ENCODE data around the gene HTT.

HTT gene

DNA sequence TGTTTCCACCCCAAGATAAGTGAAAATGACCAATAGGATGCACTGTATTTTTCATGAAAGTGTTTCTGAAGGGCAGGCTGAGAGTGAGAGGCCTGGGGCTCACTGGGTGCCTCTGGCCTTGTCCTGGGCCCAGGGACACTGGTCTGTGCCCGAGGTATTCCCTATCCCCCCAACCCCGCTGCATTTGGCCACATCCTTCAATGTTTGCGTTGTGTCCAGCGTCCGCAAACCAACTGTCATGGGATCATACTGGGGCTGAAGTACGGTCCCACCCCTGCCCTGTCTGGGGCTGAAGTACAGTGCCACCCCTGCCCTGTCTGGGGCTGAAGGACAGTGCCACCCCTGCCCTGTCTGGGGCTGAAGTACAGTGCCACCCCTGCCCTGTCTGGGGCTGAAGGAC, 152.5 kb downstream of the HTT start:
- H2BK15ac ChIP-seq (ENCODE audit: low read length): no peak overlapping the region
- peaks cover 5% of the 10 kb centered on the region for H3K79me1 ChIP-seq (ENCODE audit: low read depth, low read length)
- WGBS, 2 donors (ENCODE audit: extremely low coverage in 2 of 2, insufficient read length in 2 of 2, insufficient replicate concordance in 1 of 2): no CpG with 5 or more reads among the region's 6 CpGs
- no peaks in the 10 kb centered on the region for H3K4me1 ChIP-seq (ENCODE audit: control insufficient read depth in 2 of 2, insufficient read depth in 1 of 2, low read depth in 1 of 2, low read length in 2 of 2)
- H2AFZ ChIP-seq (ENCODE audit: low read length): no peak overlapping the region
- H3K4me3 ChIP-seq (ENCODE audit: low read length in 2 of 2): no peak overlapping the region
- peaks cover 54 to 93% of the 10 kb centered on the region in 2 donors for H3K36me3 ChIP-seq (replicated peaks in 1 of 2; ENCODE audit: control insufficient read depth in 2 of 2, insufficient read depth in 2 of 2, low read length in 2 of 2)
- no peak overlapping the region for H2AK5ac ChIP-seq (ENCODE audit: low read depth, low read length)
- no peak overlapping the region for H4K8ac ChIP-seq (ENCODE audit: low read depth, low read length)
- no peak overlapping the region for H3K23ac ChIP-seq (ENCODE audit: low read depth, low read length, poor library complexity)
- H3K14ac ChIP-seq (ENCODE audit: low read length): no peak overlapping the region
- no peak overlapping the region for H3K27ac ChIP-seq (replicated peaks; ENCODE audit: low read length)
- H3K4ac ChIP-seq (ENCODE audit: low read length): no peak overlapping the region
- no peak overlapping the region for H2BK12ac ChIP-seq (ENCODE audit: low read length)
- peaks cover 0 to 2% (median 0%) of the 10 kb centered on the region in 3 experiments for H3K27me3 ChIP-seq (ENCODE audit: control insufficient read depth in 3 of 3, insufficient read depth in 3 of 3, low read depth in 1 of 3, low read length in 3 of 3)
- no peak overlapping the region for H2BK120ac ChIP-seq (ENCODE audit: low read depth, low read length)
- no peak overlapping the region for H4K91ac ChIP-seq (ENCODE audit: low read depth, low read length, poor library complexity)
- no peak for DNase-seq (ENCODE audit: low spot score)
- H3K18ac ChIP-seq (ENCODE audit: low read length): no peak overlapping the region
- peaks cover 0 to 11% of the 10 kb centered on the region in 2 donors for H3K9me3 ChIP-seq (replicated peaks in 1 of 2; ENCODE audit: control insufficient read depth in 2 of 2, insufficient read depth in 1 of 2, low read depth in 1 of 2, low read length in 2 of 2)
- H2BK5ac ChIP-seq (ENCODE audit: low read length): no peak overlapping the region
- H3K9ac ChIP-seq (ENCODE audit: low read depth, low read length, poor library complexity): no peak overlapping the region
- H3K4me2 ChIP-seq (ENCODE audit: insufficient read depth, low read length, poor library complexity, severe bottlenecking): no peak overlapping the region

DNA sequence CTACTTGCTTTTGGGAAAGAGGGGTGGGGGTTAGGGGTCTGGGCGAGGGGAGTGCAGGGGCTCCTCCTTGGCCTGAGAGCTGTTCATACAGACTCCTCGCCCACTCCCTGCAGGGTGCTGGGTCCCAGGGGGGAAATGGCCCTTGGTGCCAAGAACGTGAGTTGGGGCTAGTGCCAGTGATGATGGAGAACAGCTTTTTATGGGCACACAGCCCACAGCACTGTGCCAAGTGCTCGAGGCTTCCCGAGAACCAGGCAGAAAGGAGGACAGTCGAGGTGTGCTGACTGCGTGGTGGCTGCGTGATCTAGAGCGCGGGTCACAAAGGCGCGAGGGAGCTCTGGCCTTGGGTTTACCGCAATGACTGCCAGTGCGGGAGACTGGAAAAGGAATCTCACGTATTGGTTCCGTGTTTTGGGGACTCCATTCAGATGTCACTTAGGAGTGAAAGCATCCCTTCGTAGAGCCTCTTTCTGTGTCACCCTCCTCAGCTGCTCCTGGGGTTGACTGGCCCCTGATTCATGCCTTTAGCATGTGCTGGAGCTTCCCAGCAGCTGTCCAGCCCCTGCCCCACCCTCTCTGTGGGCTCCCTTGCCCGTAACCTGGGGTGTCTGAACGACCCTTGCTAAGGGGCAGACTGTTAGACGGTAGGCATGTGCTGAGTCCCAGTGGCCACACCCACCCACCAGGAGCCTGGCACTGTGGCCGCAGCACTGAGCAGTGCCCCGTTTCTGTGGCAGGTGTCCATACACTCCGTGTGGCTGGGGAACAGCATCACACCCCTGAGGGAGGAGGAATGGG, 153.6 kb downstream of the HTT start:
- no peak overlapping the region for H2AFZ ChIP-seq (ENCODE audit: low read length)
- no peak overlapping the region for H2BK12ac ChIP-seq (ENCODE audit: low read length)
- H4K8ac ChIP-seq (ENCODE audit: low read depth, low read length): no peak overlapping the region
- no peak overlapping the region for H3K27ac ChIP-seq (replicated peaks; ENCODE audit: low read length)
- peak overlapping the region; percentile 84 for H3K14ac ChIP-seq (ENCODE audit: low read length)
- no peak overlapping the region for H2BK5ac ChIP-seq (ENCODE audit: low read length)
- peaks cover 5% of the 10 kb centered on the region for H3K79me1 ChIP-seq (ENCODE audit: low read depth, low read length)
- no peaks in the 10 kb centered on the region for H3K4me1 ChIP-seq (ENCODE audit: control insufficient read depth in 2 of 2, insufficient read depth in 1 of 2, low read depth in 1 of 2, low read length in 2 of 2)
- WGBS, 2 donors (ENCODE audit: extremely low coverage in 2 of 2, insufficient read length in 2 of 2, insufficient replicate concordance in 1 of 2): no CpG with 5 or more reads among the region's 23 CpGs
- no peak overlapping the region for H2BK120ac ChIP-seq (ENCODE audit: low read depth, low read length)
- no peak overlapping the region for H4K91ac ChIP-seq (ENCODE audit: low read depth, low read length, poor library complexity)
- H3K27me3 ChIP-seq (ENCODE audit: control insufficient read depth in 3 of 3, insufficient read depth in 3 of 3, low read depth in 1 of 3, low read length in 3 of 3): peaks cover 0 to 2% (median 0%) of the 10 kb centered on the region in 3 experiments
- peaks cover 61 to 93% of the 10 kb centered on the region in 2 donors for H3K36me3 ChIP-seq (replicated peaks in 1 of 2; ENCODE audit: control insufficient read depth in 2 of 2, insufficient read depth in 2 of 2, low read length in 2 of 2)
- no peak for DNase-seq (ENCODE audit: low spot score)
- peak overlapping the region in 1 of 2 donors; percentile 62 for H3K4me3 ChIP-seq (ENCODE audit: low read length in 2 of 2)
- H3K9ac ChIP-seq (ENCODE audit: low read depth, low read length, poor library complexity): no peak overlapping the region
- no peak overlapping the region for H3K4ac ChIP-seq (ENCODE audit: low read length)
- no peak overlapping the region for H3K18ac ChIP-seq (ENCODE audit: low read length)
- peaks cover 0 to 11% of the 10 kb centered on the region in 2 donors for H3K9me3 ChIP-seq (replicated peaks in 1 of 2; ENCODE audit: control insufficient read depth in 2 of 2, insufficient read depth in 1 of 2, low read depth in 1 of 2, low read length in 2 of 2)
- H3K4me2 ChIP-seq (ENCODE audit: insufficient read depth, low read length, poor library complexity, severe bottlenecking): no peak overlapping the region
- H3K23ac ChIP-seq (ENCODE audit: low read depth, low read length, poor library complexity): peak overlapping the region; percentile 61
- no peak overlapping the region for H2AK5ac ChIP-seq (ENCODE audit: low read depth, low read length)
- H2BK15ac ChIP-seq (ENCODE audit: low read length): no peak overlapping the region

DNA sequence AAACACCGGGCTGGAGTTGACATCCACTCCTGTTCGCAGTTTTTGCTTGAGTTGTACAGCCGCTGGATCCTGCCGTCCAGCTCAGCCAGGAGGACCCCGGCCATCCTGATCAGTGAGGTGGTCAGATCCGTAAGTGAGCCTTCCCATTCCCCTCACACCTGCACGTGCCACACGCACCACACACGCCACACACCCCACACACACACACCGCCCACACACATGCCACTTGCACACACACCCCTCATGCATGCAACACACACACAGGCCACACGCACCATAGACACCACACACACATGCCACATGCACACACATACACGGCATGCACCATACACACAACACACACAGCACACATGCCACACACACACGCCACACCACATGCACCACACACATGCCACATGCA, 154.4 kb downstream of the HTT start:
- Histone ChIP-seq H3K36me3 (replicated peaks in 1 of 2; ENCODE audit: control insufficient read depth in 2 of 2, insufficient read depth in 2 of 2, low read length in 2 of 2) (peaks cover 59 to 93% of the 10 kb centered on the region in 2 donors), H3K4me2 (ENCODE audit: insufficient read depth, low read length, poor library complexity, severe bottlenecking) (no peak overlapping the region), H3K4me3 (ENCODE audit: low read length in 2 of 2) (peak overlapping the region in 1 of 2 donors; percentile 70), H3K14ac (ENCODE audit: low read length) (peak overlapping the region; percentile 97), H2BK5ac (ENCODE audit: low read length) (no peak overlapping the region), H3K9ac (ENCODE audit: low read depth, low read length, poor library complexity) (peak overlapping the region; percentile 74), H2BK12ac (ENCODE audit: low read length) (no peak overlapping the region), H3K4ac (ENCODE audit: low read length) (no peak overlapping the region), H3K4me1 (ENCODE audit: control insufficient read depth in 2 of 2, insufficient read depth in 1 of 2, low read depth in 1 of 2, low read length in 2 of 2) (no peaks in the 10 kb centered on the region), H3K79me1 (ENCODE audit: low read depth, low read length) (peaks cover 5% of the 10 kb centered on the region), H3K27ac (replicated peaks; ENCODE audit: low read length) (no peak overlapping the region), H3K9me3 (replicated peaks in 1 of 2; ENCODE audit: control insufficient read depth in 2 of 2, insufficient read depth in 1 of 2, low read depth in 1 of 2, low read length in 2 of 2) (peaks cover 0 to 11% of the 10 kb centered on the region in 2 donors), H3K27me3 (ENCODE audit: control insufficient read depth in 3 of 3, insufficient read depth in 3 of 3, low read depth in 1 of 3, low read length in 3 of 3) (peaks cover 0 to 2% (median 0%) of the 10 kb centered on the region in 3 experiments), H3K23ac (ENCODE audit: low read depth, low read length, poor library complexity) (peak overlapping the region; percentile 93), H4K8ac (ENCODE audit: low read depth, low read length) (no peak overlapping the region), H2BK120ac (ENCODE audit: low read depth, low read length) (no peak overlapping the region), H2BK15ac (ENCODE audit: low read length) (no peak overlapping the region), H2AFZ (ENCODE audit: low read length) (no peak overlapping the region), H4K91ac (ENCODE audit: low read depth, low read length, poor library complexity) (peak overlapping the region; percentile 57), H3K18ac (ENCODE audit: low read length) (no peak overlapping the region), H2AK5ac (ENCODE audit: low read depth, low read length) (no peak overlapping the region)
- WGBS, 2 donors (ENCODE audit: extremely low coverage in 2 of 2, insufficient read length in 2 of 2, insufficient replicate concordance in 1 of 2): no CpG with 5 or more reads among the region's 13 CpGs
- no peak for DNase-seq (ENCODE audit: low spot score)

DNA sequence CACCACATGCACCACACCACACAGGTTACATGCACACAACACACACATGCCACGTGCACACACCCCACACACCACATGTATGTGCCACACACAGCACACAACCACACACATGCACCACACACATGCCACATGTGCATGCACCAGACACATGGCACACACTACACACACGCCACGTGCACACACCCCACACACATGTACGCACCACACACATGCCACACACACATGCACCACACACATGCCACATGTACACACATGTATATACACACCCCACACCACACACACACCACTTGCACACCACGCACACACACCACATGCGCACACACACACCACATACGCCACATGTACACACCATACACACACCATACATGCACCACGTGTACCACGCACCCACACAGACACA, 154.8 kb downstream of the HTT start:
- peaks cover 0 to 11% of the 10 kb centered on the region in 2 donors for H3K9me3 ChIP-seq (replicated peaks in 1 of 2; ENCODE audit: control insufficient read depth in 2 of 2, insufficient read depth in 1 of 2, low read depth in 1 of 2, low read length in 2 of 2)
- H3K27ac ChIP-seq (replicated peaks; ENCODE audit: low read length): no peak overlapping the region
- peak overlapping the region; percentile 57 for H4K91ac ChIP-seq (ENCODE audit: low read depth, low read length, poor library complexity)
- no peak overlapping the region for H2BK120ac ChIP-seq (ENCODE audit: low read depth, low read length)
- H3K9ac ChIP-seq (ENCODE audit: low read depth, low read length, poor library complexity): peak overlapping the region; percentile 74
- no peak overlapping the region for H3K18ac ChIP-seq (ENCODE audit: low read length)
- H2BK12ac ChIP-seq (ENCODE audit: low read length): no peak overlapping the region
- H3K4me3 ChIP-seq (ENCODE audit: low read length in 2 of 2): peak overlapping the region in 1 of 2 donors; percentile 70
- H4K8ac ChIP-seq (ENCODE audit: low read depth, low read length): no peak overlapping the region
- H2BK5ac ChIP-seq (ENCODE audit: low read length): no peak overlapping the region
- H2AFZ ChIP-seq (ENCODE audit: low read length): no peak overlapping the region
- H3K4me2 ChIP-seq (ENCODE audit: insufficient read depth, low read length, poor library complexity, severe bottlenecking): no peak overlapping the region
- peak overlapping the region; percentile 93 for H3K23ac ChIP-seq (ENCODE audit: low read depth, low read length, poor library complexity)
- WGBS, 2 donors (ENCODE audit: extremely low coverage in 2 of 2, insufficient read length in 2 of 2, insufficient replicate concordance in 1 of 2): no CpG with 5 or more reads among the region's 9 CpGs
- no peaks in the 10 kb centered on the region for H3K4me1 ChIP-seq (ENCODE audit: control insufficient read depth in 2 of 2, insufficient read depth in 1 of 2, low read depth in 1 of 2, low read length in 2 of 2)
- H2BK15ac ChIP-seq (ENCODE audit: low read length): no peak overlapping the region
- peaks cover 5% of the 10 kb centered on the region for H3K79me1 ChIP-seq (ENCODE audit: low read depth, low read length)
- DNase-seq (ENCODE audit: low spot score): no peak
- H3K27me3 ChIP-seq (ENCODE audit: control insufficient read depth in 3 of 3, insufficient read depth in 3 of 3, low read depth in 1 of 3, low read length in 3 of 3): peaks cover 0 to 2% (median 0%) of the 10 kb centered on the region in 3 experiments
- H3K14ac ChIP-seq (ENCODE audit: low read length): peak overlapping the region; percentile 97
- H2AK5ac ChIP-seq (ENCODE audit: low read depth, low read length): no peak overlapping the region
- no peak overlapping the region for H3K4ac ChIP-seq (ENCODE audit: low read length)
- peaks cover 58 to 93% of the 10 kb centered on the region in 2 donors for H3K36me3 ChIP-seq (replicated peaks in 1 of 2; ENCODE audit: control insufficient read depth in 2 of 2, insufficient read depth in 2 of 2, low read length in 2 of 2)
